ENCODE measurements around the gene ZNF555. TPM values are rescaled to one million over a fixed set of nuclear protein-coding genes. Genes with fewer than 3 reads are reported as not detected.

The ZNF555 gene
- total RNA-seq, 2 donors from 2014 or later: 3.2 to 5.5 TPM

GRCh38 chr19:2795827-2796658 lies 45.2 kb upstream of the ZNF555 start:
- TF ChIP-seq, protein P1, sequence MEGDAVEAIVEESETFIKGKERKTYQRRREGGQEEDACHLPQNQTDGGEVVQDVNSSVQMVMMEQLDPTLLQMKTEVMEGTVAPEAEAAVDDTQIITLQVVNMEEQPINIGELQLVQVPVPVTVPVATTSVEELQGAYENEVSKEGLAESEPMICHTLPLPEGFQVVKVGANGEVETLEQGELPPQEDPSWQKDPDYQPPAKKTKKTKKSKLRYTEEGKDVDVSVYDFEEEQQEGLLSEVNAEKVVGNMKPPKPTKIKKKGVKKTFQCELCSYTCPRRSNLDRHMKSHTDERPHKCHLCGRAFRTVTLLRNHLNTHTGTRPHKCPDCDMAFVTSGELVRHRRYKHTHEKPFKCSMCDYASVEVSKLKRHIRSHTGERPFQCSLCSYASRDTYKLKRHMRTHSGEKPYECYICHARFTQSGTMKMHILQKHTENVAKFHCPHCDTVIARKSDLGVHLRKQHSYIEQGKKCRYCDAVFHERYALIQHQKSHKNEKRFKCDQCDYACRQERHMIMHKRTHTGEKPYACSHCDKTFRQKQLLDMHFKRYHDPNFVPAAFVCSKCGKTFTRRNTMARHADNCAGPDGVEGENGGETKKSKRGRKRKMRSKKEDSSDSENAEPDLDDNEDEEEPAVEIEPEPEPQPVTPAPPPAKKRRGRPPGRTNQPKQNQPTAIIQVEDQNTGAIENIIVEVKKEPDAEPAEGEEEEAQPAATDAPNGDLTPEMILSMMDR (IDR thresholded peaks at IDR 0.05): no peak
- DNase-seq: no peak
- H3K9ac ChIP-seq (ENCODE audit: low read depth in 2 of 2, low read length in 2 of 2): no peak overlapping the region
- H3K4me3 ChIP-seq: no peak overlapping the region
- no peaks in the 10 kb centered on the region for H3K9me3 ChIP-seq
- intact Hi-C loops (cut with DNase I): no loop called here
- no peak overlapping the region for H3K27ac ChIP-seq
- H3K36me3 ChIP-seq: no peaks in the 10 kb centered on the region
- no peaks in the 10 kb centered on the region for H3K4me1 ChIP-seq
- H3K27me3 ChIP-seq: no peaks in the 10 kb centered on the region

- intact Hi-C loops (cut with DNase I): no loop called here
- H3K9me3 ChIP-seq: no peaks in the 10 kb centered on the region
- H3K27ac ChIP-seq: no peak overlapping the region
- no peaks in the 10 kb centered on the region for H3K27me3 ChIP-seq
- TF ChIP-seq, protein P1 (IDR thresholded peaks at IDR 0.05): no peak
- no peaks in the 10 kb centered on the region for H3K36me3 ChIP-seq
- H3K4me3 ChIP-seq: no peak overlapping the region
- no peaks in the 10 kb centered on the region for H3K4me1 ChIP-seq
- no peak overlapping the region for H3K9ac ChIP-seq (ENCODE audit: low read depth in 2 of 2, low read length in 2 of 2)
- DNase-seq: no peak
Observed at GRCh38 chr19:2796659-2797266, 44.5 kb upstream of the ZNF555 start.

- Histone ChIP-seq H3K9ac (ENCODE audit: low read depth in 2 of 2, low read length in 2 of 2) (no peak overlapping the region), H3K4me3 (no peak overlapping the region), H3K4me1 (no peaks in the 10 kb centered on the region), H3K27me3 (no peaks in the 10 kb centered on the region), H3K27ac (no peak overlapping the region), H3K36me3 (no peaks in the 10 kb centered on the region), H3K9me3 (no peaks in the 10 kb centered on the region)
- intact Hi-C loops (cut with DNase I): no loop called here
- TF ChIP-seq, protein P1 (IDR thresholded peaks at IDR 0.05): no peak
- DNase-seq: no peak
Observed at GRCh38 chr19:2797280-2797679, 44.0 kb upstream of the ZNF555 start.

GRCh38 chr19:2798158-2798685 lies 43.1 kb upstream of the ZNF555 start:
- intact Hi-C loops (cut with DNase I): no loop called here
- TF ChIP-seq, protein P1 (IDR thresholded peaks at IDR 0.05): no peak
- Histone ChIP-seq H3K9ac (ENCODE audit: low read depth in 2 of 2, low read length in 2 of 2) (no peak overlapping the region), H3K27ac (no peak overlapping the region), H3K36me3 (no peaks in the 10 kb centered on the region), H3K9me3 (no peaks in the 10 kb centered on the region), H3K4me1 (no peaks in the 10 kb centered on the region), H3K27me3 (no peaks in the 10 kb centered on the region), H3K4me3 (no peak overlapping the region)
- DNase-seq: no peak

- H3K4me1 ChIP-seq: no peaks in the 10 kb centered on the region
- no peak overlapping the region for H3K4me3 ChIP-seq
- no peak overlapping the region for H3K27ac ChIP-seq
- H3K27me3 ChIP-seq: no peaks in the 10 kb centered on the region
- H3K9me3 ChIP-seq: no peaks in the 10 kb centered on the region
- DNase-seq: no peak
- no peak overlapping the region for H3K9ac ChIP-seq (ENCODE audit: low read depth in 2 of 2, low read length in 2 of 2)
- no peaks in the 10 kb centered on the region for H3K36me3 ChIP-seq
- intact Hi-C loops (cut with DNase I): no loop called here
- TF ChIP-seq, protein P1 (IDR thresholded peaks at IDR 0.05): no peak
Observed at GRCh38 chr19:2798733-2799132, 42.5 kb upstream of the ZNF555 start.

Data from colonic mucosa (tissue), 4 donors.